ENCODE results near the gene MTUS2. TPM values are rescaled to one million over a fixed set of nuclear protein-coding genes. Genes with fewer than 3 reads are reported as not detected.
"Not testable (repeated sequence)": the region's sequence is repeated elsewhere in the genome, so short reads cannot be mapped to it uniquely, and the experiment has no call there.

The MTUS2 gene
- total RNA-seq, 2 donors from 2014 or later = 1.9 to 4.9 TPM

- DNase-seq (no peak), ATAC-seq (no peak)
- H3K36me3 Mint-ChIP-seq (ENCODE audit: low read depth) = peaks cover 4% of the 10 kb centered on the region
- peaks cover 10% of the 10 kb centered on the region for H3K4me1 Mint-ChIP-seq
- no peaks in the 10 kb centered on the region for H3K9me3 ChIP-seq (ENCODE audit: control insufficient read depth, low read length, poor library complexity, severe bottlenecking)
- H3K27me3 Mint-ChIP-seq = peaks cover 8% of the 10 kb centered on the region
- H3K4me3 Mint-ChIP-seq = no peak overlapping the region
- H3K27ac Mint-ChIP-seq = no peak overlapping the region
These were observed 163.5 kb downstream of the MTUS2 start for GRCh38 chr13:28983641-28984040.

GRCh38 chr13:28984326-28984725 lies 164.2 kb downstream of the MTUS2 start:
- Mint-ChIP-seq H3K27me3 (peaks cover 8% of the 10 kb centered on the region), H3K27ac (no peak overlapping the region), H3K36me3 (ENCODE audit: low read depth) (peaks cover 4% of the 10 kb centered on the region), H3K4me3 (no peak overlapping the region), H3K4me1 (peaks cover 10% of the 10 kb centered on the region)
- no peaks in the 10 kb centered on the region for H3K9me3 ChIP-seq (ENCODE audit: control insufficient read depth, low read length, poor library complexity, severe bottlenecking)
- no peak for ATAC-seq
- no peak for DNase-seq

GRCh38 chr13:28984825-28985224 lies 164.7 kb downstream of the MTUS2 start:
- Mint-ChIP-seq H3K36me3 (ENCODE audit: low read depth) (peaks cover 4% of the 10 kb centered on the region), H3K27ac (no peak overlapping the region)
- ATAC-seq = no peak

GRCh38 chr13:28990378-28990777 lies 170.2 kb downstream of the MTUS2 start:
- ATAC-seq; H3K4me3 Mint-ChIP-seq; H3K27me3 Mint-ChIP-seq; H3K4me1 Mint-ChIP-seq; H3K36me3 Mint-ChIP-seq (ENCODE audit: low read depth); DNase-seq; H3K27ac Mint-ChIP-seq; H3K9me3 ChIP-seq (ENCODE audit: control insufficient read depth, low read length, poor library complexity, severe bottlenecking): not testable (repeated sequence)

More at GRCh38 chr13:28984825-28985224, 164.7 kb downstream of the MTUS2 start:
- no peaks in the 10 kb centered on the region for H3K9me3 ChIP-seq (ENCODE audit: control insufficient read depth, low read length, poor library complexity, severe bottlenecking)
- Mint-ChIP-seq H3K4me3 (no peak overlapping the region), H3K27me3 (peaks cover 8% of the 10 kb centered on the region), H3K4me1 (peaks cover 10% of the 10 kb centered on the region)
- DNase-seq = no peak

- no peaks in the 10 kb centered on the region for H3K27me3 Mint-ChIP-seq
- ATAC-seq (no peak), DNase-seq (no peak)
- H3K4me1 Mint-ChIP-seq = no peaks in the 10 kb centered on the region
- no peak overlapping the region for H3K4me3 Mint-ChIP-seq
- no peaks in the 10 kb centered on the region for H3K36me3 Mint-ChIP-seq (ENCODE audit: low read depth)
- no peak overlapping the region for H3K27ac Mint-ChIP-seq
- H3K9me3 ChIP-seq (ENCODE audit: control insufficient read depth, low read length, poor library complexity, severe bottlenecking) = no peaks in the 10 kb centered on the region
These were observed 171.6 kb downstream of the MTUS2 start for GRCh38 chr13:28991764-28992163.

GRCh38 chr13:29000826-29001225 lies 180.7 kb downstream of the MTUS2 start:
- Mint-ChIP-seq H3K4me1 (peaks cover under 1% of the 10 kb centered on the region), H3K27ac (no peak overlapping the region), H3K4me3 (no peak overlapping the region), H3K27me3 (peaks cover 8% of the 10 kb centered on the region), H3K36me3 (ENCODE audit: low read depth) (no peaks in the 10 kb centered on the region)
- no peaks in the 10 kb centered on the region for H3K9me3 ChIP-seq (ENCODE audit: control insufficient read depth, low read length, poor library complexity, severe bottlenecking)
- ATAC-seq (no peak), DNase-seq (no peak)

- no peak for DNase-seq
- Mint-ChIP-seq H3K4me3 (no peak overlapping the region), H3K27ac (no peak overlapping the region), H3K36me3 (ENCODE audit: low read depth) (no peaks in the 10 kb centered on the region), H3K4me1 (peaks cover 3% of the 10 kb centered on the region), H3K27me3 (peaks cover 8% of the 10 kb centered on the region)
- ATAC-seq = no peak
- no peaks in the 10 kb centered on the region for H3K9me3 ChIP-seq (ENCODE audit: control insufficient read depth, low read length, poor library complexity, severe bottlenecking)
These were observed 185.1 kb downstream of the MTUS2 start for GRCh38 chr13:29005035-29005762.

GRCh38 chr13:29005763-29006120 lies 185.6 kb downstream of the MTUS2 start:
- DNase-seq (no peak), ATAC-seq (no peak)
- H3K4me1 Mint-ChIP-seq = peaks cover 3% of the 10 kb centered on the region
- no peaks in the 10 kb centered on the region for H3K9me3 ChIP-seq (ENCODE audit: control insufficient read depth, low read length, poor library complexity, severe bottlenecking)
- H3K4me3 Mint-ChIP-seq = no peak overlapping the region
- peaks cover 8% of the 10 kb centered on the region for H3K27me3 Mint-ChIP-seq
- no peaks in the 10 kb centered on the region for H3K36me3 Mint-ChIP-seq (ENCODE audit: low read depth)
- H3K27ac Mint-ChIP-seq = no peak overlapping the region

GRCh38 chr13:29006359-29006850 lies 186.3 kb downstream of the MTUS2 start:
- peaks cover 8% of the 10 kb centered on the region for H3K27me3 Mint-ChIP-seq
- peaks cover 3% of the 10 kb centered on the region for H3K4me1 Mint-ChIP-seq
- no peaks in the 10 kb centered on the region for H3K36me3 Mint-ChIP-seq (ENCODE audit: low read depth)
- H3K4me3 Mint-ChIP-seq = no peak overlapping the region
- DNase-seq = no peak
- H3K9me3 ChIP-seq (ENCODE audit: control insufficient read depth, low read length, poor library complexity, severe bottlenecking) = no peaks in the 10 kb centered on the region
- ATAC-seq = no peak
- no peak overlapping the region for H3K27ac Mint-ChIP-seq

- no peak for DNase-seq
- H3K4me1 Mint-ChIP-seq = peaks cover 3% of the 10 kb centered on the region
- no peak overlapping the region for H3K4me3 Mint-ChIP-seq
- H3K27me3 Mint-ChIP-seq = peaks cover 8% of the 10 kb centered on the region
- H3K27ac Mint-ChIP-seq = no peak overlapping the region
- no peaks in the 10 kb centered on the region for H3K36me3 Mint-ChIP-seq (ENCODE audit: low read depth)
- no peak for ATAC-seq
- no peaks in the 10 kb centered on the region for H3K9me3 ChIP-seq (ENCODE audit: control insufficient read depth, low read length, poor library complexity, severe bottlenecking)
These were observed 188.2 kb downstream of the MTUS2 start for GRCh38 chr13:29008296-29008695.

GRCh38 chr13:29020314-29020713 lies 200.2 kb downstream of the MTUS2 start:
- Mint-ChIP-seq H3K36me3 (ENCODE audit: low read depth) (no peaks in the 10 kb centered on the region), H3K4me1 (peaks cover 10% of the 10 kb centered on the region), H3K27me3 (no peaks in the 10 kb centered on the region), H3K27ac (peak overlapping the region; percentile 68), H3K4me3 (peak overlapping the region; percentile 10)
- H3K9me3 ChIP-seq (ENCODE audit: control insufficient read depth, low read length, poor library complexity, severe bottlenecking) = no peaks in the 10 kb centered on the region
- DNase-seq = no peak
- ATAC-seq = no peak

- H3K27ac Mint-ChIP-seq = no peak overlapping the region
- peaks cover 10% of the 10 kb centered on the region for H3K4me1 Mint-ChIP-seq
- no peaks in the 10 kb centered on the region for H3K36me3 Mint-ChIP-seq (ENCODE audit: low read depth)
- DNase-seq (no peak), ATAC-seq (no peak)
- H3K27me3 Mint-ChIP-seq = no peaks in the 10 kb centered on the region
- no peaks in the 10 kb centered on the region for H3K9me3 ChIP-seq (ENCODE audit: control insufficient read depth, low read length, poor library complexity, severe bottlenecking)
- no peak overlapping the region for H3K4me3 Mint-ChIP-seq
These were observed 201.2 kb downstream of the MTUS2 start for GRCh38 chr13:29021311-29021710.

GRCh38 chr13:29021717-29022116 lies 201.6 kb downstream of the MTUS2 start:
- Mint-ChIP-seq H3K27ac (no peak overlapping the region), H3K4me1 (peaks cover 10% of the 10 kb centered on the region), H3K4me3 (no peak overlapping the region), H3K36me3 (ENCODE audit: low read depth) (no peaks in the 10 kb centered on the region), H3K27me3 (no peaks in the 10 kb centered on the region)
- DNase-seq (no peak), ATAC-seq (no peak)
- H3K9me3 ChIP-seq (ENCODE audit: control insufficient read depth, low read length, poor library complexity, severe bottlenecking) = no peaks in the 10 kb centered on the region

- H3K27me3 Mint-ChIP-seq = no peaks in the 10 kb centered on the region
- H3K4me3 Mint-ChIP-seq = no peak overlapping the region
- no peaks in the 10 kb centered on the region for H3K36me3 Mint-ChIP-seq (ENCODE audit: low read depth)
- no peaks in the 10 kb centered on the region for H3K9me3 ChIP-seq (ENCODE audit: control insufficient read depth, low read length, poor library complexity, severe bottlenecking)
- DNase-seq (no peak), ATAC-seq (no peak)
- peaks cover 10% of the 10 kb centered on the region for H3K4me1 Mint-ChIP-seq
- H3K27ac Mint-ChIP-seq = no peak overlapping the region
These were observed 202.3 kb downstream of the MTUS2 start for GRCh38 chr13:29022410-29022809.
